Cerebellar nuclear complex (tissue), 1 donor: ENCODE data around the gene TPRG1.

Source experiments
- DNase-seq, 2 experiments: peaks; one replicate each; lab custom pipeline; 2025; lab: John Stamatoyannopoulos, UW

Gene TPRG1

DNA sequence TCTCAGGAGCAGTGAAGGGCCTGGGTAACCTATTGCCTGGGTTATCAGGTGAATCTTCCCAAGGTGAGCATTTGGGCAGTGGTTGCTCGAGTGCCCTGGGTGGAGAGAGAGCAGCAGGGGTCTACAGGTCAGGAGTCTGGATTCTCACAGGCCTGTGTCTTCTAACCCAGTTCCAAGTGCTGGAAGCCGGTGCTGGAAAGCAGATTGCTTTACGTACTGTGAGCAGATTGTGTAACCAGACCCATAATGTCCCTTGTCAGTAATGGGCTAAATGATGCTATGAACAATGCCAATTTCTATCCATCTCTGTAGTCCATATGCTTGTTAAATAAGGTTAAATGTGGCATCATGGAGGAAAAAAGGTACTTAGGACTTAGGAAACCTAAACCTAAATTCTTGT, 106.5 kb downstream of the TPRG1 start:
- DNase-seq: peak; percentile 23 to 85

DNA sequence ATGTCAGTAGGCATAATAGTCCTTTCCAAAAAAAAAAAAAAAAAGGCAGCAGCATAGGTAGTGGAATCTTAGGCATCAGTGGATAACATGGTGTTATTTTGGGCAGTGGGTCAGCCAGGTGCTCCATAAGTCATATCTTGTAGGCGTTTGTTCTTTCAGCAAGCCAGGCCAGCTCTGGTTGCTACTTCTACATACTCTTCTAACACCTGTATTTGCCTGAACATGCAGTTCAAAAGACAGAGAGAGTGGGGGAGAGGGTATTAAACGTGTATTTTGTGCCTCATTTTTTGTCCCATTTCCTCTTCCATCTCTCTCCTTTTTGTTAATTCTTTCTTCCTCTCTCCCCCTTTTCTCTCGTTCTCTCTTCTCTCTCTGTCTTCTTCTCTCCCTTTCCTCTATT, 110.4 kb downstream of the TPRG1 start:
- DNase-seq: no peak

DNA sequence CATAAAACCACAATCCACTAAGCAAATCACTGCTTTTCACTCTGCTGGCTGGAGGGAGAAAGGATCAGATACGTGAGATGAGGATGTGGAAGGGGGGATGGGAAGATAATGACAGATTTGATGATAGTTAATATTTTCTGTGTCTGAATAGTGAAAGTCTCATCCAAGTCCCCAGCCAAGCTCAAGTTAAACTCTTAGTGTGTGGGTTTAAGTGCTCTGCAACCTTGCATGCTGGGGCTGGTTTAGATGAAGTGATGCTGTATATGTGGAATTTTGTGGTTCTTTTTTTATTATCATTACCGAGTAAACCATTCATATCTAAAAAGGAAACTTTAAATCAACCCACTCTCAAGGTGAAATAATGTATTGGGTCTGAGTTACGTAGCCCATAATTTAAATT, 111.0 kb downstream of the TPRG1 start:
- DNase-seq: no peak

DNA sequence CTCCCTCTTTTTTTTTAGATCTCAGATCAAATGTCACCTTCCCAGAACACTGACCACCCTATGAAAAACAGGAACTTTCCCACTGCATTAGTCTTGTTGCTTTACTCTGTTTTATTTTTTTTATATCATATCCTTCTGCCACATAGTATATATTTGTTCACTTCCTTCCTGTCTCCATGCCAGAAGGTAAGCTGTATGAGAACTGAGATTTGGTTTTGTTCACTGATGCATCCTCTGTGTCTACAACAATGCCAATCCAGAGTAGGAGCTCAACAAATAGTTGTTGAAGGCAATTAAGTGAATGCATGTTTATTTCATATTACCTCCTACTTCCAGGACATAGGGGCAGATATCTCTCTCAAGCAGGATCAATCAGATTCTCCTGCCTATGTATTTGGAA, 114.4 kb downstream of the TPRG1 start:
- DNase-seq: no peak

DNA sequence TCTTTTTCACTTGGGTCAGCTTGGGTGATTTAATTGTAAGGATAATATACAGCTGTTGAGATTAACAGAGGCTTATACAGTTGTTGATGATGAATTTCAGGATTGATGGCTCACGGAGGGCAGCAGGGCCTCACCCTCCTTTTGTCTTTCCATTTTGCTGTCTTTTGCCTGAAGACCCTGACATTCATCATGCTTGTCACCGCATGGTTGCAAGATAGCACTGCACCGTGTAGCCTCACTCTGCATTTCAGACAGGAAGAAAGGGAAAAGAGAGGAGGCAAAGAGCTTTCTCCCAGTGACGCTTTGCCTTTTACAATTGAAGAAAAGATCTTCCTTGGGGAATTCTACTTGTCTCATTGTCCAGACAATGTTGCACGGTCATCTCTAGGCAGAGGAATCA, 115.1 kb downstream of the TPRG1 start:
- no peak for DNase-seq

DNA sequence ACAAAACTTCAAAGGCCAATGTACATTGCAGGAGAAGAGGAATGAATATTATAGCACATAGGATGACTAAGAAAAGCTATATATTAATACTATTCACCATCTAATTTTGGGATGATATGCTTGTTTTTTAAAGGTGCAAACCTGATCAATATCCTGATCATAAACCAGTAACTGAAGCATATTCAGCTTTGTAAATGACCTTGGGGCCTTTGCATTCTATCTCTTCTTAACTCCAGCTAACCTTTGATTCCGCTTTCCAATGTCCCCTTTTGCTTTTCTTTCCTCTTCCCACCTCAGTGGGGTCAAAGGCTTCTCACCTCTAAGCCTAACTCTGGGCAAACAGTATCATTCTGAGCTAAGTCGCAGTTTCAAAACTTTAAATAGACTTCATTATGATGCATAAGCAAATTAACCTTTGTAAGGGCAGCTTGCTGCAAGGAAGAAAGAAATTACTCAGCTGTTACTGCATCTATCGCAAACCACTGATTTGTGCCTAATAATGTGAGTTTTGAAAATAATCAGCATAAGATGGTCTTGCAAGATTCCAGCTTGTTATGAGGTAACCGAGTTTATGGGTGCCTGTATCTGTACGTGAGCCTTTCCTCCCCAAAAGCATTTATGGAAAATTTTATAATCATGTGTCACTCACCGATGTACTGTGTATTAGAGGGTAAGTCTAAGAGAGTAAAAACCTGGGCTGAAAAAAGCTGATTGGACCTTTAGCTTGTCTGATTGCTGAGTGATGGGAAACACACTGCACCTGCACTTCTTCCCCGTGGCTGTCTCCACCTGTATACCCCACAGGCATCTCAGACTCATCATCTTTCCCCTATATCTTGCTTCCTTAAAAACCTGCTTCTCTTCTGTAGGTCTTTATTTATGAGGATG, 116.8 kb downstream of the TPRG1 start:
- no peak for DNase-seq

DNA sequence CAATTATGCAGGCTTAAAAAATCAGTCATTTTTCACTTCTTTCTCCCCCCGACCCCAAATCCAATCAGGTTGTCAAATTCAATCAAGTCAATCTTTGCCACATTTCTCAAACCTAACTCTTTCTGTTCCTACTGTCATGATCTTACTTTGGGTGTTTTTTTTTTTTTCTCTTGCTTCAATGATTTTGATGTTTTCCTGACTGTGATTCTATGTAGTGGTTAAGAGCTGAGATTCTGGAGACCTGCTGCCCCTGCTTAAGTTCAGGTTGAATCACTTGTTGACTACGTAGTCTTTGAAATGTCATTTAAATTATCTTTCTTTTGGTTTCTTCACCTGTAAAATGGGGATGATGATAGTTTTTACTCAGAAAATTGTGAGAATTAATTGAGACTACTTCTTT, 117.5 kb downstream of the TPRG1 start:
- DNase-seq: no peak

DNA sequence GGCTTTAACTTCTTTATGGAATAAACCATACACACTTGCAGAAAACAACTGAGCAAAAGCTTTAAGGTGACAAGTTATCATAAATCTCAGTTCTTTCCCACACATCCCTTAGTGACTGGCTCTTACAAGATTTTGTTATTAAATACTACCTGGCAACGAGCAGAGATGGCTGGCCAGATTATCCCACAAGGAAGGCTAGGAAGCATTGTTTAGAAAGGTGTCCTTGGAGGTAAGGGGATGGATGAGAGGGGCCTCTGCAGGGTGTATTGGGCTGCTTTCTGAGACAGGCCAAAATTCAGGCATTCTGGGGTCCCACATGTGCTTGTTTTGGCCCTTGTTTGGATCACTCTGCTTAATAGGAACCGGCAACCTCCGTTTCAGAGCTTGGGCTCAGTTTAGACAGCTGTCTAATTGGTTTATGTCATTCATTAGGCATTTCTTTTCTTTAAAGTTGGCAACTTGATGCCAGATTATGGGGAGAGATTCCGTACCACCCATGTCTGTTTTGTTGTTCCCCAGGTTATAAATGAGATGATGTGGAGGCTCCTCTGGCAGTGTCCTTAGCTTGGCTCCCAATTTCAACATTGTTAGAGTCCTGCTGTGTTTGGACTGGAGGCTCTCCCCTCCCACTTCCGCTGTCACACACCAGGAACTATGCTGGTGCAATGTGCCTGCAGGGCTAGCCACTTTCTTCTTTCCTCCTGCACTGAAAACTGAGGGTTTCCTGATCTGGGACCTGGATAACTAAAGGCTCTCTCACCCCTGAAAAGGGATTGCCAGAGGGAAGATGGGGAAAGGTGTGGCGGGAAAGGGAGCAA, 121.1 kb downstream of the TPRG1 start:
- no peak for DNase-seq

DNA sequence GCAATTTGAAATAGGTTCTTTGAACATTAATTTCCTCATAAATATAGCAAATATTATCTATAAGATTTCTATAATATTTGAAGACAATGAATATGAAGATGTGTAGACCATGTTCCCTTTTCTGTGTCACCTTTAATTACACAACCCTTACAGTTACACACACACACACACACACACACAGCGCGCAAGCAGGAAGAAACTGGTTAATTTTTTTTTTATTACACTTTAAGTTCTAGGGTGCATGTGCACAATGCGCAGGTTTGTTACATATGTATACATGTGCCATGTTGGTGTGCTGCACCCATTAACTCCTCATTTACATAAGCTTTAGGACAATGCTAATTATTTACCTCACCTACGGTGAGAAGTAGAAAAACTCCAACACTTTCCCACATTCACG, 122.9 kb downstream of the TPRG1 start:
- DNase-seq: no peak

DNA sequence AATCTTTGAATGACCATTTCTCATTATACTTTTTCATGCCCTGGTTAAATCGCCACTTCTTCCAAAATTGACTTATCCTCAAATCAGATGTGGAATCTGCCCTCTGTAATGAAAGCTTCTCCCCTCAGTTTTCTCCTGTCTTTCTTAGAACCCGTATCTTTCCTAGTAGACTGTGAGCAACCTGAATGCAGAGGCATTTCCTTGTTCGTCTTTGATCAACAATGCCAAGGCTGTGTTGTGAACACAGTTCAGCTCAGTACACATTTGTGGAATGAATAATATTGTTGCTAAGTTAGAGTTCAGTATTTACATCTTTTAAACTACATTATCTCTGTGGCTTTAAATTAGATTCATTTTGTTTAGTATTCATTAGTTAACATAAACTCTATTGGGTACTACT, 123.3 kb downstream of the TPRG1 start:
- DNase-seq: no peak

DNA sequence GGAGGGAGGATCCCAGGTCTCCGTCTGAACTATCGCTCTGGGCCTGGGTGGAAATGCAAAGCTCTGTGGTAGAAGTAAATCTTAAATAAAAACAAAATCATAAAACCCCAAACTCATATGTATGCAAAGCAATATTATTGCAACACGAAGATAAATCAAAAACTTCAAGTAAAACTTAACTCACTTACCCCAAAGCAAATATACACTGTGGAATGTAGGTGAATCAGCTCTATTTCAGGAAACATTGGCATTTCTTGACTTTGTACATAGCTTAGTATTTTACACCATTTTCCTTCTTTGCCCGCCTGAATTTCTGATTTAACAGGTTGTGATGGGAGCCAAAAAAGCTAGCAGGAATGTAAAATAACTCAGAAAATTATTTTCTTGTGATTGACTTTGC, 126.2 kb downstream of the TPRG1 start:
- DNase-seq: no peak

DNA sequence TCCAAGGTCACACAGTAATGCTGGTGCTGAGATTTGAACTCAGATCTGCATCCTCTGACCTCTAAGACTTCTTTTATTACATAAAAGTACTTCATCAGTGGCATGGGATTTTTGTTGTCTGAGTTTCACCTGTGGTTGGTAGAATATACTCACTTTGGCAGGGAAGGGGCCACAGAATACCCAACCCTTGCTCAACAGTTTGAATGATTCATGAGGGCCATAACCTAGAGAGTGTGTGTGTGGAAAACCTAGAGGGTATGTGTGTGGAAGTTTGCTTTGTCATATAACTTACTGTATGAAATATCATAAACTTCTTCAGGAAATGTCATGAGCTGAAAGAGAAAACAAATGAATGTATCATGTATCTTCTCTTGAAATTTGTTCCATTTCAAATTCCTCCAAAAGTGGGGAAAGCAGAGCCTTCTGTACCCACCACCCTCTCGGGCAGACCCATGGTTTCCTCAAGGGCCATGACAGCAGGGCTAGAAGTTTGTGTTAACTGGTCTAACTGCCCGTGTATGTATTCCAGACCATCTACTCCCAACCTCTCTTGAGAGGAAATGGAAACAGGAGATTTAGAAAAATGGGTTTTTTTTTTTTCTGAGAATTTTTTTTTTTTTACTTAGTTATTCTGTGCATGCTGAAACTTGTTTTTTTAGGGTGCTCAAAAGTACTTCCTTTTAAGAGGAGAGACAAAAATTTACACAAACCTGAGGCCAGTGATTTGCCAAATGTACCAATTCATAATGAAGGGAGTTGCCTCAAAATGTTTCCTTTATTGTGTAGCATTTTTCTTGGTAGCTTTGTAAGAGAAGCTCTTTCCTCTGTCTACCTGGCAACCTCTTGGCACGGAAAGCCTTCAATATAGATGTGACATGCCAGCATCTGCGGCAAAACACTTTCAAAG, 127.0 kb downstream of the TPRG1 start:
- no peak for DNase-seq

DNA sequence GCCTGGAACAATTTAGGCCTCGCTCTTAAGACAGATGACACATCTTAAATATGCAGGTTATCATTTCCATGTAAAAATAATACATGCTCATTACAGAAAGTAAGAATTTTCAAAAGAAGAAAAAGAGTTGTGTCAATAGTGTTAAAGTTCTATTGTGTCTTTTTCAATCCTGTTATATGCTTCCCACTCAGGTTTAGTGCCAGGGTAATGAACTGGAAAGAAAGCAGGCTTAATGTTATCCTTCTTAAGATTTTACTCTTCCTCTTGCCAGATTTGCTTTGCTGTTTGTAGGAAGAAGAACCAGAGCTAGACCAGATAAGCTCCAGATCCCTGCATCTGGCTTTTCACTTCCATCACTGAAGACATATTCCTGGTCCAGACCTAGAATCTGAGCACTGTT, 128.6 kb downstream of the TPRG1 start:
- DNase-seq: no peak

DNA sequence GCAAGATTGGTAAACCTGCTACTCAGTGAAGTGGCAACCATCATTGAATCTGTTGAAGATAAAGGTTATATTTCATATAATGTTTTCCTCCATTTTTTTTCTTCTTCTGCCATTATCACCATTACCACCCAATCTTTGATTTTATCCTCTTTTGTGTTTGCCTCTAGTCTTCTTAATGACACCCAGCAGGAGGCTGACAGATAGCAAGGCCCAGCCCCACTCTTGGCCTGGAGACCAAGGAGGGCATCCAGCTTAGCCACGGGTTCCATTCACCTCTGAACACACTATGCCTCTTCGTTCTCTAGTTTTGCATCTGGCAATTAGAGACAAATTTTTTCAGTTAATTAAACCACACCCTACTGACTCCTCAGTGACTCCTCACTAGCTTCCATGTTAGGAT, 129.7 kb downstream of the TPRG1 start:
- no peak for DNase-seq

DNA sequence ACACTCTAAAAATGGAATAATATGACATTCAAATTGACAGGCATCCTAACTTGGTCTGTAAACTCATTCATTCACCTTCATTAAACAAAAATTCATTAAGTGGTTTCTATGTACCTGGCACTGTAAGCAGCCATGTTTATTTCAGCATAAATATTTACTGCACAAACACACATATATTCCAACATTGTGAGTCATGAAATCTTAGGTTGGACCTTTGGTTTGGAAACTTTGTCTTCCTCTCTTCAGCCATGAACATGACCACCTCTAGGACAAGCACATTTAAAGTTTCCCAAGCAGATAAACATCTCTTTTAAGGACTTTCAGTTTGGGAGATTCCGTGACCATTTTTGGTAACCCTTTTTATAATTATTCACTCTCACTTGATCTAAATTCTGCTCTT, 131.8 kb downstream of the TPRG1 start:
- no peak for DNase-seq

DNA sequence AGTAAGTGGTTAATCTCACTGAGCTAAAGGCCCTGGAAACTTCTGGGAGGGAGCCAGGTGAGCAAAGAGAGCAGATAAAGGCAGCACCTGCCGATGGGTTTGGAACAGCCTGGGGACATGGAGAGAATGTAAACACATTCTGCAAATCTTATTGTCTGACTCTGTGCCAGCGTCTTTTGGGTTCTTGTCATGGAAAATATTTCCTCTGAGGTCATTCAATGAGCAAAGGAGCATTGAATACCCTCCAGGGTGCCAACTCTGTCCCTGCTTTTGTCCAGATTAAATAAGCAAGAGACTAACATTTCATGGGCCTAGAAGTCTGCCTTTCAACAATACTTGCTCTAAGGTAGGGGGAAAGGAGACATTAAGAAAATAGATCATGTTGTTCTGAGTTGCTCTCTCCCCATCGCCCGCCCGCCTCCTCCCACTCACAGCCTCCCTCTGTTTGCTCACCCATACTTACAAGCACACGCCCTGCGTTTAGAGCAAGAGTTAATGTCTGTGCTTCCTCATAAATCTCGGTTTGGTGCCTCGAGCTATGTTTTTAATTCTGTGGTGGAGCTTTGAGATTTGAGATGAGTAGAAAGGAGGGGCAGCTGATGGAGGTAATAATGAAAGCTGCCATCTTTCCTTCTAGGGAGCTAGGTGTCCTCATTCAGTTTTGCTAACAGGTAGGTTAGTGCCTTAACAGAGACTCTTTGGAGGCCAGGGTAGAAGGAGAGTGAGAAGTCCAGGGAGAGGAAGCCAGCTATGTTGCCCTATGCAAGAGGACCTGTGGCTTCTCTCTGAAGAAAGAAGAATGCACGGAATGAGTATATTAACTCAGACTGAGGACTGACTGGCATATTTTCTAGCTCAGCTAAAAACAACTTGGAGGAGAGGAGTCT, 132.9 kb downstream of the TPRG1 start:
- DNase-seq: no peak

DNA sequence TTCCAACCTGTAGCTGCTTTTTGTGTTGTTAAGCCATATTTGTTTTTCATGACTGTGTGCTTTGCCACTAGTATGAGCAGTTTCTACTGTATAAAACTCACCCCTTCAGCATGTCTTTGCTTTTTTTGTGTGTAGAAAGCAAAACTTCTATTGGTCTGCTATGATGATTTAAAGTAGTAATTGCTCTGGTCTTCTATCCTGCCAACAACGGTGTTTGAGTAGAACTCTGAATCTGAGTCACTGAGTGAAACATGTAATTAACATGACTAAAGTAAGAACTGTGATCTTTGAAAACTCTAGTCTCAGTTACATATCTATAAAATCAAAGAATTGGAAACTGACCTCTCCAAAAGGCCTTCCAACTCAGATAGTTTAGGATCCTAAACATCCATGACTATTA, 133.6 kb downstream of the TPRG1 start:
- no peak for DNase-seq

DNA sequence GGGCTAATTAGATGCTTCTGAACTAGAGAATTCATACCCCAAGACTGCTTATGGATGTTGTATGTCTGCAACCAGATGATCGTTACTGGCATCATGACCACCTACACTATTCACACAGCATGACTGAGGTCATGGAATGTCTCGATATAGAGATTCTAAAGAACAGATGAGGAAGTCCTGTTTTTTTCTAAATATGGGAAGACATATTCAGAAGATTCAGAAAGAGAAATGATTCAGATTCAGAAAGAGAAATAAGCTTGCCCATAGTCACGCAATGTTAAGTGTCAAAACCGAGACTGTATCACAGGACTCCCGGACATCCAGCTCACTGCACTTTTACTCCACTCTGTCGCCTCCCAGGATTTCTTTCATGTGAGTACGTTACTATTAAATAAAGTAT, 136.2 kb downstream of the TPRG1 start:
- no peak for DNase-seq

DNA sequence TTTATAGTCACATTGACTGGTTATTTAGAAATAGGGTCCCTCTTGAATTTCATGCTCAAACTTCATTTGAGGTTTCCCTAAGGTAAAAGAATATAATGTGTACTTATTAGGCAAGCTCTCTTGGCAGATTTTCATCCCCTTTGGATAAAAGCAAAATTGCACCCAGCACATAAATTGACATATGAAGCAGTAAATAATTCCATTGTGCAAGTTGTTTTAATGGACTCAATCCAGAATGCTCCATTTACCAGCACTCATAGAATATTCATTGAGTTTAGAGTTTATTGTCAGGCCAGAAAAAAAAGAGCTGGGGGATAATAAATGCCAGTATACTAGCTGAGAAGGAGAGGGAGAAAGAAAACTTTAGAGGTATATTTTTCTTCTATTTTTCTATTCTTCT, 136.8 kb downstream of the TPRG1 start:
- no peak for DNase-seq

DNA sequence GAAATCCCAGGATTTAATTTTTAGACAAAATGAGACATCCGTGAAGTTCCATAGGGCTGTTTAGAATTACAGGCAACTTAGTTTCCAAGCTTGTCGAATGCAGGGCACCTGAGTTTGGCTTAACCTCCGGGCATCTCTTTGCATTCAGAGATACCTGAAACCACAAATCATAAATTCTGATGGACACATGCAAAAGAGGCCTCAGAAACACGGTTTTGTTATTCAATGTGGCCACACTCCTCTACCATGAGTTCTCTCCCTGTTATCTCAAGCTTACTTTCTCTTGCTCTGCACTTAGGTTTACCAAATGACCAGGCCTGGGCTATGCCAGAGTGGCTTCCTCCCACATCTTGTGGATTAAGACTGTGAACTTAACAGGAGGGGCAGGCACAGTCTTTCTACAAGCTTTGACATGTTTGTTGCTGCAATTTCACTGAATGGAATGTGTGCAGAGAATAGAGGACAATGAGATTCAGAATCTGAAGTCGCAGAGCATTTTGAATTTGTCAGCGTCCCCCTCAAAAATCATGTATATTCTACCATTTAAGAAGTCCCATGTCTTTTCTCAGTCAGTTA, 137.7 kb downstream of the TPRG1 start:
- no peak for DNase-seq

DNA sequence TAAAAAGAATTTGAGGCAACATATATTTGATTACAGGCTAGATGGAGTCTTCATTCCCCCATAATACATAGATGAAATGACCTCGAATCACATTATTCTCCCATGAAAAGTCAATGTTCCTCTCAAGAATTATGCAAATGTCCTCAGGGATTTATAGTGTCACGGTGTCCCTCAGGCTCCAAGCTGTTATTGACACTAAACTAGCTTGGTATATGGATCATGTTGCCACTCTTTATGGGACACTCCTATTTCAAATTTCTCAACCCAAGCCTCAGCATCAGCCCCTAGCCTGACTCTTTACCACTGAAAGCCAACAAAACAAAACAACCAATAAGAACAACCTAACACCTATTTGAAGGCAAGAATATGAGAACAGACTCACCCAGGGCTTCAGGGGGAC, 139.8 kb downstream of the TPRG1 start:
- DNase-seq: no peak
